ENCODE data around the gene ATPAF1.

ATPAF1 gene

DNA sequence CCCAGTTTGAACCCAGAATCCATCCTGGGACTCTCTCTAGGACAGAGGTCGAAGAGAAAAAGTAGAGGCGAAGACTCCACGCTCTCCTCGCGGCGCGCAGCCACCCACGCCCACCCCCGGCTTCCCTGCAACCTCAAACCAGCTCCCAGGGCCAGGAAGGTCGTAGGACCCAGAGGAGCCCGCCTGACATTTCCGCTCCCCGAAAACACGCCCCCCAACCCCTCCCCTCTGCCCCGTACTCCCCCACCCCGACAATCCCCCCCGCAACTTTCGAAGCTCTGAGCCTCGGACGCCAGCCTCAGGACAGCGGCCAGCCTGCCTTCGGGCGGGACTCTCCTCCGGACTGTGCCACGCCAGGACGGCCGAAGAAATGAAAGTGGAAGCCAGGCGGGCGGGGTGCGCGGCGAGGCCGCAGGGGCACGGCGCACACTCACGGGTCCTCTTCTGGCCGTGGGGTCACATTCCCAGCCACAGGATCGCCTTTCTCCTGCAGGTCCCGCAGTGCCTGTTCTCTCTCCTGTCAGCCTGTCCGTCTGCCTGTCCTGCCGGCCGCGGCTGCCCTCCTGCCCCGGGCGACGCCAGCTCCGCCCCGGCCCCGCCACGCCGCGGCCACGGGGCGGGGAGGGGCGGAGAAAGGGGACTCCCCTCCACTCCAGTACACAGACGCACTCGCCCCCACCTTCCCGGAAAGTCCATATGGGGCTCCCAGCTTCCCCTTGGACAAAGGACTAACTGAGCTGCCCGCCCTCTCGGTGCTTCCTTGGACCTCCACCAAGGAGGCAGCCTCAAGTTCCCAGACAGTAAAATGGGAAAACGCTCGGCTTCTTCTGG is 51.7 kb downstream of the ATPAF1 start, which contains the start of gene MOB3C:
Gene MOB3C (minus strand): TSS at position 535 of the 831 bp plus-strand sequence. CDS start 3,490 bp downstream, outside the sequence.
- Histone ChIP-seq H3K4me3 (ENCODE audit: low read depth, low read length) (peak within 1 kb of the TSS; percentile 63), H3K36me3 (no peaks in the 10 kb centered on the region), H3K27me3 (ENCODE audit: insufficient read depth, low read depth, severe bottlenecking) (no peaks in the 10 kb centered on the region), H3K27ac (peak within 1 kb of the TSS; percentile 54), H3K9me3 (ENCODE audit: severe bottlenecking) (no peaks in the 10 kb centered on the region)
- peak; percentile 81 for DNase-seq
- TF ChIP-seq, protein P1, sequence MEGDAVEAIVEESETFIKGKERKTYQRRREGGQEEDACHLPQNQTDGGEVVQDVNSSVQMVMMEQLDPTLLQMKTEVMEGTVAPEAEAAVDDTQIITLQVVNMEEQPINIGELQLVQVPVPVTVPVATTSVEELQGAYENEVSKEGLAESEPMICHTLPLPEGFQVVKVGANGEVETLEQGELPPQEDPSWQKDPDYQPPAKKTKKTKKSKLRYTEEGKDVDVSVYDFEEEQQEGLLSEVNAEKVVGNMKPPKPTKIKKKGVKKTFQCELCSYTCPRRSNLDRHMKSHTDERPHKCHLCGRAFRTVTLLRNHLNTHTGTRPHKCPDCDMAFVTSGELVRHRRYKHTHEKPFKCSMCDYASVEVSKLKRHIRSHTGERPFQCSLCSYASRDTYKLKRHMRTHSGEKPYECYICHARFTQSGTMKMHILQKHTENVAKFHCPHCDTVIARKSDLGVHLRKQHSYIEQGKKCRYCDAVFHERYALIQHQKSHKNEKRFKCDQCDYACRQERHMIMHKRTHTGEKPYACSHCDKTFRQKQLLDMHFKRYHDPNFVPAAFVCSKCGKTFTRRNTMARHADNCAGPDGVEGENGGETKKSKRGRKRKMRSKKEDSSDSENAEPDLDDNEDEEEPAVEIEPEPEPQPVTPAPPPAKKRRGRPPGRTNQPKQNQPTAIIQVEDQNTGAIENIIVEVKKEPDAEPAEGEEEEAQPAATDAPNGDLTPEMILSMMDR (IDR thresholded peaks at IDR 0.05; ENCODE audit: low read depth, low read length): no peak

DNA sequence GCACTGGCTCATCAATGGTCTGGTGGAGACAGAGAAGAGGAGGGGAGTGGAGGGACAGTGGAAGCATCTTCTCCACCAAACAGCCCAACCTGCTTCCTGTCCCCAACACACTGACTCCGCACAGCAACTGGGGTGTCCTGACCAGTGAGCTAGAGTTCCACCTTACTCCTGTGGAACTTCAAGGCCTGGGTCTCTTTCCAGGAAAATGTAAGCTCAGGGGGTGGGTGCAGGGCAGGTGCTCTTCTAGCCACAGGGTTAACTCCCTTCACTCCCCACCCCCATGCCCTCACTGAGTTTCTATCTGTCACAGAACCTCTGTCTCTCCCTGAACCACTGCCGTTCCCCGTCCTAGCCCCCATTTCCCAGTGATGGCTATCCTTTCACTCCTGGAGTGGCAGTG is 52.4 kb downstream of the ATPAF1 start:
- H3K4me3 ChIP-seq (ENCODE audit: low read depth, low read length): peak overlapping the region; percentile 63
- no peak overlapping the region for H3K27ac ChIP-seq
- no peaks in the 10 kb centered on the region for H3K27me3 ChIP-seq (ENCODE audit: insufficient read depth, low read depth, severe bottlenecking)
- DNase-seq: no peak
- no peaks in the 10 kb centered on the region for H3K36me3 ChIP-seq
- TF ChIP-seq, protein P1 (IDR thresholded peaks at IDR 0.05; ENCODE audit: low read depth, low read length): no peak
- H3K9me3 ChIP-seq (ENCODE audit: severe bottlenecking): no peaks in the 10 kb centered on the region

DNA sequence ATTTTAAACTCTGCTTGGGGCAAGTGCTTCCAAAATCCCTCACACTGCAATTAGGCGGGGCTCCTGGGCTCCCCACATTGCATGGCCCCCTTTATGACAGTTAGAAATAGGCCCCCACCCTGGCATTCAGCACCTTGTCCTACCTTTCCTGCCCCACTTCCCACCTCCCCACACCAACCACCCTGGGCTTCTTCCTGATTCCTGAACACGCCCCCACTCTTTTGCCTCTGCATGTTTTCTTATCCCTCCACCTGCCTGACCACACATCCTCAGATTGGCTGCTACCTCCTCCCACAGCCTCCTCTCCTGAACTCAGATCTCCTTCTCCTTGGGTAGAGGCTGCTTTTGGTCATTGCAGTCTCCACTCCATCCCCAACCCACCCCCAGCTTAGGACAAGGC is 53.1 kb downstream of the ATPAF1 start:
- Histone ChIP-seq H3K27me3 (ENCODE audit: insufficient read depth, low read depth, severe bottlenecking) (no peaks in the 10 kb centered on the region), H3K9me3 (ENCODE audit: severe bottlenecking) (no peaks in the 10 kb centered on the region), H3K36me3 (no peaks in the 10 kb centered on the region), H3K27ac (no peak overlapping the region), H3K4me3 (ENCODE audit: low read depth, low read length) (no peak overlapping the region)
- TF ChIP-seq, protein P1 (IDR thresholded peaks at IDR 0.05; ENCODE audit: low read depth, low read length): no peak
- no peak for DNase-seq

DNA sequence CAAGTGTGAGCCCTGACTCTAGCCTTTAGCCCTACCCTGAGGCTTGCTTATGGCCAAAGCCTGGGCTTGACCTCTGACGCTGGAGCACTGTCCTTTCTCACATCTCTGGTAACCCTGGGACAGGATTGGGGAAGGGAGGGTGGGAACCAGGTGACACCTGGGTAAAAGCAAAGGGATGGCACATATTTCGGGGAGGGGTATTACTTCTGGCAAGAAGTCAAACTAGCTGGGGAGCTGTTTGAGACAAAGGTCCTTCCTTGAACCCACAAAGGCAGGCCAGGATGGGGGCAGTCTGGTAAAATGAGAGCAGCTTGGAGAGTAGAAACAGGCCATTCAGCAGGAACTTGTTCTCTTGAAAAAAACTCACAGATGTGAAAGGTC is 53.6 kb downstream of the ATPAF1 start:
- Histone ChIP-seq H3K4me3 (ENCODE audit: low read depth, low read length) (no peak overlapping the region), H3K27me3 (ENCODE audit: insufficient read depth, low read depth, severe bottlenecking) (no peaks in the 10 kb centered on the region), H3K9me3 (ENCODE audit: severe bottlenecking) (no peaks in the 10 kb centered on the region), H3K36me3 (no peaks in the 10 kb centered on the region), H3K27ac (no peak overlapping the region)
- TF ChIP-seq, protein P1 (IDR thresholded peaks at IDR 0.05; ENCODE audit: low read depth, low read length): no peak
- no peak for DNase-seq

DNA sequence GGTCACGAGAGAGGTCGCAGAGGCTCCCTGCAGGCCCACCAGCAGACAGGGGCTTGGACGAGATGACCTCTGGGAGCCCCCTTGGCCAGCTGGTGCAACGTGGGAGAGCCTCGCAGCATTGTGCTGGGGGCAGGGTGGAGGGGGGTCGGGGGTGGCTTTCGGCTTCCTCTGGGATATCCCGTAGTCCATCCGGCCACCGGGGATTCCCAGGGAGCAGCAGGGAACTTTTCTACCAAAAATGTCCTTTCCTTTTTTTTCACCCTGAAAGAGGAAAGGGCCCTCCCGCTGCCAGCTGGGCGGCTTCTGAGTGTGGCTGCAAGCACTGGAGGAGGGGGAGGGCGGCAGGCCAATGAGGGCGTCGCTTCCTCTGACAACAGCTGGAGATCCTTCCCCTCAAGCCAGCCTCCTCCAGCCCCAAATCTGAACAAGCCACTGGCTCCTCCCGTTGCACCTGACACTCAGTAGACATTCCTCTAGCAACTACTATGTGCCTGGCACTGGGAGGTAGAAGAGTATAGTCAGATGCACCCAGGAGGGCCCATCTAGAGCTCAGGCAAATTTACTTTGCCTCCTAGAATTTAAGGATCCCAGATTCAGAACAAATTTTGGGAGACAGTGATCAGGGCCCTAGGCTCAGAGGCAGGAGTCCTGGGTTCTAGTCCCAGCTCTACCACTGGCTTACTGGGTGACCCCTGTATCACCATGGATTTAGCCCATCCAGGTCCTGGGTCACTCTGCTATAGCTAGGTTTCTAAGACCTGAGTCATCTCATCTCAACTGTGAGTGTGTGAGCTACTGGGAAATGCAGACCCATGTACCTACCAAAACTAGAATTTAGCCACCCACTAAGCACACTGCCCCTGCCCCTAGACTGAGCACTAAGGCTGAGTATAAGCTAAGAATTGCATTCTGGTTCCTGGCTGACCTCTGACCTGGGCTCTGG is 54.2 kb downstream of the ATPAF1 start:
- no peaks in the 10 kb centered on the region for H3K27me3 ChIP-seq (ENCODE audit: insufficient read depth, low read depth, severe bottlenecking)
- TF ChIP-seq, protein P1 (IDR thresholded peaks at IDR 0.05; ENCODE audit: low read depth, low read length): no peak
- no peak overlapping the region for H3K27ac ChIP-seq
- no peaks in the 10 kb centered on the region for H3K9me3 ChIP-seq (ENCODE audit: severe bottlenecking)
- no peak overlapping the region for H3K4me3 ChIP-seq (ENCODE audit: low read depth, low read length)
- no peak for DNase-seq
- H3K36me3 ChIP-seq: no peaks in the 10 kb centered on the region
